Heart left ventricle (tissue), 13 donors: ENCODE results near the gene NGEF.
"Not testable (repeated sequence)": the region's sequence is repeated elsewhere in the genome, so short reads cannot be mapped to it uniquely, and the experiment has no call there.

ENCODE experiments used
- CTCF ChIP-seq, 12 donors: fragments of 200-600 bp; sonication (generic) in 4 of 12; IDR thresholded peaks; one replicate each; pipeline versions ENCODE4 v1.5.0 to v1.8.0; 2018 to 2022; ENCODE audit warnings: antibody characterized with exemption in 12 of 12, mild to moderate bottlenecking in 5 of 12
- POLR2A ChIP-seq, 2 donors: fragments of 450-650 bp; IDR thresholded peaks; one replicate each; pipeline ENCODE4 v1.6.1; 2017; ENCODE audit warnings: antibody characterized with exemption in 2 of 2, mild to moderate bottlenecking in 2 of 2, moderate library complexity in 2 of 2
- donor health status: ischemic (EF 13 %, LVEDD 7.1; RV severe dilation, severe dysfunction).
- donor health status: DM: no; HTN: yes; CAD: no.
- donor health status: DM: no; HTN: no; CAD: no.
- donor health status: ischemic (EF 25% LVEDD 6.9; RV normal size, moderate dysfunction).
- donor health status: ischemic (EF 25% LVEDD 5.7; RV mildly dilated, moderate dysfunction).
- donor health status: ischemic (EF 35%, LVEDD 5.7; RV mildly dilated, moderate dysfunction).
- donor health status: nonischemic (EF 11% LVEDD 7.7; RV severe dilation, severe dysfunction).
- donor health status: DM: yes; HTN: yes; CAD: no.
- donor health status: PGD.
- donor health status: ischemic (EF 29% LVEDD 5.4; RV normal size, mild dysfunction).
- donor health status: nonischemic (EF 23%, LVEDD 6.1; RV moderate dilation, normal function).

GRCh38 chr2:233052517-233052916, 39.5 kb upstream of the NGEF start:
- not testable (repeated sequence) for TF ChIP-seq CTCF, POLR2A (IDR thresholded peaks at IDR 0.05)
